Stimulated activated naive CD8-positive, alpha-beta T cell treated with anti-CD3 and anti-CD28 coated beads, Interleukin-15, amount 100 ng/mL, for 72 hours (primary cell): ENCODE measurements around the gene JPT1.

ENCODE experiments used
- ATAC-seq: fragments of 150-1000 bp; cut with Tn5 transposase; 2 replicates; pipeline ENCODE4 v1.10.0; 2021; ENCODE audit warnings: mild to moderate bottlenecking, moderate library complexity
- DNase-seq, 2 donors: peaks; one replicate each; pipeline ENCODE4 v3.0.0; 2021 to 2022
- H3K27ac Mint-ChIP-seq, 2 donors: one replicate each; pipeline ENCODE4 v1.8.0; 2022; ENCODE audit warnings: mild to moderate bottlenecking in 2 of 2, mixed read lengths in 2 of 2, moderate library complexity in 2 of 2
- H3K27me3 Mint-ChIP-seq: one replicate; pipeline ENCODE4 v1.8.0; 2022; ENCODE audit warnings: mixed read lengths
- H3K4me1 Mint-ChIP-seq: one replicate; pipeline ENCODE4 v1.8.0; 2022; ENCODE audit warnings: mild to moderate bottlenecking, mixed read lengths
- H3K4me3 Mint-ChIP-seq, 2 donors: one replicate each; pipeline ENCODE4 v1.8.0; 2022; ENCODE audit warnings: mild to moderate bottlenecking in 2 of 2, mixed read lengths in 2 of 2, moderate library complexity in 1 of 2
- H3K9me3 Mint-ChIP-seq, 2 donors: one replicate each; pipeline ENCODE4 v1.8.0; 2022; ENCODE audit warnings: mixed read lengths in 2 of 2

The JPT1 gene, protein sequence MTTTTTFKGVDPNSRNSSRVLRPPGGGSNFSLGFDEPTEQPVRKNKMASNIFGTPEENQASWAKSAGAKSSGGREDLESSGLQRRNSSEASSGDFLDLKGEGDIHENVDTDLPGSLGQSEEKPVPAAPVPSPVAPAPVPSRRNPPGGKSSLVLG

DNA sequence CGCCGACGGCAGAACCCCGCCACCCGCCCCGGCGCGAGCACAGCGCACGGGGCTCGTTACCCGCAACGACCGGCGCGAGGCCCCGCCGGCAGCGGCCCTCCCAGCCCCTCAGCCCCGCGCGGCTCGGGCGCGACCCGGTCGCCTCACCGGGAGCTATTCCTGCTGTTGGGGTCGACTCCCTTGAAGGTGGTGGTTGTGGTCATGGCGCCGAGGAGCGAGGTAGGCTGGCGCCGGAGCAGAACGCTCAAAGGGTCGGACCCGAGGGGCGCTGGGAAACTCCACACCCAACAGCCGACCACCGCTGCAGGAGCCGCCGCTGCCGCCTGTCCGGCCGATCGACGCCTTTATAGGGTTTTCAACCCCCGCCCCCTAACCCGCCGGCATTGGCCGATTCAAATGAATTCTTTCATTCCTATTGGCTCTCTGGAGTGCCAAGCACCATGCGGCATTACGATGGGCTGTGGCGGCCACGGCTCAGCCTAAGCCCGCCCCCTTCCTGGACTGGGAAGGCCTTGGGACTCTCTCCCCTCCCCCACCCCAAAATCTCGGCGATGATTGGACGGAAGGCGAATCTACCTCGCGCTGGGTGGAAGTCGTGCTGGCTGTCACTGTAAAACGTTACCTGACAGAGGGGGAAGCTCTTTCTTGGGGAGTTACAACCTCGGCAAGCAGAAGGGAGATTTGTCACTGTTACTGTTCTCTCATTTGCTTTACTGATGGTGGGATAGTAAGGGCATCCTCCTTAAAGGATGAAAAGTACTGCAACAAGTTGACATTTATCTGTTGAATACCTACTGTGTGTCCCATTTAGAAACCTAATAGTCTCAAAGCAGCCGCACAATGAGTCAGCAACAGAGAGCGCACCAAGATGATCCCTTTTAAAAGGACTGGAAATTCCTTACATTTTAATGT, at the start of gene JPT1:
JPT1 (minus strand) TSS at position 318 of the 912 bp plus-strand sequence; CDS start at position 203, 115 bp downstream.
- ATAC-seq (peak; percentile 98), DNase-seq (peak; percentile 96 to 98)
- H3K9me3 Mint-ChIP-seq, result no peaks in the 10 kb centered on the region
- H3K27me3 Mint-ChIP-seq, result no peaks in the 10 kb centered on the region
- peak within 1 kb of the TSS; percentile 90 to 99 for H3K27ac Mint-ChIP-seq
- H3K4me3 Mint-ChIP-seq, result peak within 1 kb of the TSS; percentile 93 to 96
- peaks cover 36% of the 10 kb centered on the region for H3K4me1 Mint-ChIP-seq

DNA sequence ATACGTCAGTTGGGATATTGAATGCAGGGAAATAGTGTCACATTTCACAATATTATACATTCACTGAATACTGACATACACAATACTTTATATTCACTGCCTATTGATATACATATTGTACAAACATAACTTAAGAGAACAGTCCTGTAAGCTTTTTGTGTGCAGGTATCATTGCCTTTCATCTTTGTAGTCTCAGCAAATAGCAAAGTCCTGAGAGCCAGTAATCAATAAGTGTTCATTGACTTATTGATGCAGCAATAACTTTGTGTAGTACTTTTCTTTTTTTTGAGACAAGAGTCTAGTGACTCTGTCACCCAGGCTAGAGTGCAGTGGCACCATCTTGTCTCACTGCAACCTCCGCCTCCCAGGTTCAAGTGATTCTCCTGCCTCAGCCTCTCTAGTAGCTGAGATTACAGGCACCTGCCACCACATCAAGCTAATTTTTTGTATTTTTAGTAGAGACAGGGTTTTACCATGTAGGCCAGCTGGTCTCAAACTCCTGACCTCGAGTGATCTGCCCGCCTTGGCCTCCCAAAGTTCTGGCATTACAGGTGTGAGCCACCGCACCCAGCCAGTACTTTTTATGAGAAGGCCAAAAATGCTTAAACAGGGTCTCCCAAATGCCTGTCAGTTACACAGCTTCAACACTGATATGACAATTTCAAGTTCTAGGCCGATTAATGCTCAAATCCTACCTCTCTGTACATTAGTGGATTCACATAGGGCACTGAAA, 45.7 kb upstream of the JPT1 start:
- H3K27ac Mint-ChIP-seq, result no peak overlapping the region

DNA sequence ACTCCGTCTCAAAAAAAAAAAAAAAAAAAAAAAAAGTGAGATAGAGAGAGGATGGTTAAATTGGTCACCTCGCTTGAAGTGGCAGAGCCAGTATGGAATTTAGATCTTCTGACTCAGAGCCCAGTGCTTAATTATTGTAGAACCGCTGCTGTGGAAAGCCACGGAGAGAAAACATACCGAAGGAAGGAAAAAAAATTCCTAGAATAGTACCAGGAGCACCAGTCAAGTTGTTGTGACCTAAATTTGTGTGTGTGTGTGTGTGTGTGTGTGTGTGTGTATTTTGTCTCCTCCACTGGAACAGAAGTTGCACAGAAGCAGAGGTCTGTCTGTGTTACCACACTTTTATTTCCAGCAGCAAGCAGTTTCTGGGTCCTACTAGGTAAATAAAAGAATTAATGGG, 40.6 kb upstream of the JPT1 start:
- no peaks in the 10 kb centered on the region for H3K9me3 Mint-ChIP-seq
- ATAC-seq (no peak), DNase-seq (no peak)
- no peaks in the 10 kb centered on the region for H3K27me3 Mint-ChIP-seq
- H3K27ac Mint-ChIP-seq, result peak overlapping the region; percentile 27 to 52
- H3K4me1 Mint-ChIP-seq, result no peaks in the 10 kb centered on the region
- no peak overlapping the region for H3K4me3 Mint-ChIP-seq

More for the DNA sequence above, 45.7 kb upstream of the JPT1 start:
- Mint-ChIP-seq H3K27me3 (no peaks in the 10 kb centered on the region), H3K4me3 (no peak overlapping the region), H3K9me3 (no peaks in the 10 kb centered on the region), H3K4me1 (peaks cover 16% of the 10 kb centered on the region)
- DNase-seq, result no peak
- no peak for ATAC-seq

DNA sequence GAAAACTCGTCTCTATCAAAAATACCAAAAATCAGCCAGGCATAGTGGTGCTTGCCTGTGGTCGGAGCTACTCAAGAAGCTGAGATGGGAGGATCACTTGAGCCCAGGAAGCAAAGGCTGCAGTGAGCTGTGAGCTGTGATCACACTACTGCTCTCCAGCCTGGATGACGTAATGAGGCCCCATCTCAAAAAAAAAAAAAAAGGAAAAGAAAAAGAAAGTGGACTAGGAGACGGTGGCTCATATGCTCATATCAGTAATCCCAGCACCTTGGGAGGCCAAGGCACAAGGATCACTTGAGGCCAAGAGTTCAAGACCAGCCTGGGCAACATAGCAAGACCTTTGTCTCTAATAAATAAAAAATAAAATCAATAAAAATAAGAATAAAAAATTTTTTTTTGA, 37.3 kb upstream of the JPT1 start:
- Mint-ChIP-seq H3K4me1 (peaks cover 13% of the 10 kb centered on the region), H3K27me3 (no peaks in the 10 kb centered on the region), H3K9me3 (no peaks in the 10 kb centered on the region), H3K27ac (no peak overlapping the region), H3K4me3 (no peak overlapping the region)
- ATAC-seq, result no peak
- no peak for DNase-seq

DNA sequence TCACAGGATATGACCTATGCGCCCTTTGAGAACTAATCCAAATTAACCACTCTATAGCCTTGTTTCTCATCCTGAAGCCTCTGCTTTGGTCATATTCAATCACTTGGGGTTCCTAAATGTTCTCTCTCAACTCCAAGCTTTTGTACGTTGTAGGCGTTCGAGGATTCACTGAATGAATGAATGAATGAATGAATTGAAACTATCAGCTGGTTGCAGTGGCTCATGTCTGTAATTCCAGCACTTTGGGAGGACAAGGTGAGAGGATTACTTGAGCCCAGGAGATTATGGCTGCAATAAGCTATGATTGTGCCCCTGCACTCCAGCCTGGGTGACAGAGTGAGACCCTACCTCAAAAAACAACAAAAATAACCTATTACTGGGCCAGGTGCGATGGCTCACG, 34.3 kb upstream of the JPT1 start:
- H3K9me3 Mint-ChIP-seq, result no peaks in the 10 kb centered on the region
- peaks cover 24% of the 10 kb centered on the region for H3K4me1 Mint-ChIP-seq
- H3K27ac Mint-ChIP-seq, result peak overlapping the region in 1 of 2 donors; percentile 19
- no peak for ATAC-seq
- H3K4me3 Mint-ChIP-seq, result peak overlapping the region in 1 of 2 donors; percentile 74
- H3K27me3 Mint-ChIP-seq, result no peaks in the 10 kb centered on the region
- DNase-seq, result no peak

DNA sequence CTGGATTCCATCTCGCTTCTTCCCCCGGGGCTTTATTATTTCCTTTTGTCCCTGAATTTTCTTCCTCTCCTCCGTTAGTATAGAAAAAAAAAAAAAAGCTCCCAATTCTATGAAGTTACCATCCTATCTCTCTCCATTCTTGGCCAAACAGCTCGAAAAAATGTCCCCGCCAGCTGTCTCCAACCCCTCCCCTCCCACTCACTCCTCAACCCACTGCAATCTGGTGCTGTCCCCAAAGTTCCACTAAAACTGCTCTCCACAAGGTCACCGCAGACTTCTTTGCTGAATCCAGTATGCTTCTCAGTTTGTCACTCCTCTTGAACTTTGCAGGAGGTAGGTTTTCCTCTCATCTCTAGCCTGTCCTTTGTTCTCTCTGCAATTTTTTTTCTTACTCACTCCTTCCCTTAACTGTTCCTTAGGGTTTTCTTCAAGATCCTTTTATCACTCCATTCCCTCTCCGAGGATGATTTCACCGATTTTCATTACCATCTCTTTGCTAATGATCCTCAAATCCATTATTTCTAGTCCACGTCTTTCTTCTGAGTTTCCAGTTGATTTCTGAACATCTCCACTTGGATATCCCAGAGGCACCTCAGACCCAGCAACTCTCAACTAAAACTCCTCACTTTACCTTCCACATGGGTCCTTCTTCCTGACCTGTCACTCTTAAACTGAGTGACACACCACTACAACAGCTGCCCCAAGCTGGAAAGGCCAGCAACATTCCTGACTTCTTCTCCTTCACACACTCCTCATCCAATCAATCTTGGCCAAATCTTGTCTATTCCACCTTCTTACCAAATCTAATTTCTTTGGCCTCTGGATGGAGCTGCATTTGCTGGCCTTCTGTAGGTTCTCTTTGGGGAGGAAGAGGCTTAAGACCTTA, 29.9 kb upstream of the JPT1 start:
- no peaks in the 10 kb centered on the region for H3K27me3 Mint-ChIP-seq
- H3K4me3 Mint-ChIP-seq, result peak overlapping the region; percentile 83 to 94
- ATAC-seq (no peak), DNase-seq (no peak)
- no peaks in the 10 kb centered on the region for H3K9me3 Mint-ChIP-seq
- peaks cover 42% of the 10 kb centered on the region for H3K4me1 Mint-ChIP-seq
- peak overlapping the region; percentile 80 to 81 for H3K27ac Mint-ChIP-seq

DNA sequence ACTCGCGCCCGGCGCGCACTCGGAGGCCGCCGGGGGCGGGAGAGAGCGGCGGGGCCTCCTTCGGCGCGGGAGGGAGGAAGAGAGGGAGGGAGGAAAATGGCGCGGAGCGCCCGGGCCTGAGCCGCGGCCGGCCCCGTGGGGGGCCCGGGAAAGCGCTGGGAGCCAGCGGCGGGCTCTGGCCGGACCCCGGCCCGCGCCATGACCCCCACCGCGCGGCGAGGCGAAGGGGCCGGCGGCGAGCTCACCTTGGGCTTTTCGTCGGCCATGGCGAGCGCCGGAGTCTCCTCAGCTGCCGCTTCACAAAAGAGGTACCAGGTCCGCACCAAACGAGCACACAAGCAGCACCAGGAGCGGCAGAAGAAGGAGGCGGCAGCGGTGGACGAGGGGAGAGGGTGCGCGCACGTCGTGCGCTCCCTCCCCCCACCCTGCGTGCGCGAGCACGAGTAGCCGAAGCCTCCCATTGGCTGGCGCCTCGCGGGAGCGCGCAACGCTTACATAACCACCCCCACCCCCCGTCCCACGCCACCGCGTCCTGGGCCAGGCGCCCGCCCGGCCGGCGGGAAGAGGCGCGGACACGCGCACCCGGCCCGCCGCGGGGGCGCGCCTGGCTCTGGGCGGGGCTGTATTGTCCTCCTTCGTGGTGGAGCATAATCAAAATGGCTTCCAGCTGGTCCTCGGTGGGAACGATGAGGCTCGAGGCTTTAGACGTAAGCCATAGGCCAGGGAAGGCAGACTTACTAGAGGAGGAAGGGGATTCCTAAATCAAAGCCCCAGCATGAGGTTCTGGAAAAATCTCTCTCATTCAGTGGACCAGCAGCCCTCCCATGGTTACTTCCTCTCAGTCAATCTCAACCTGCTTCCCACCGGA, 28.5 kb upstream of the JPT1 start, which contains the start of gene SUMO2:
SUMO2 (minus strand) TSS at position 391 of the 868 bp plus-strand sequence; CDS start at position 266, 125 bp downstream.
- no peaks in the 10 kb centered on the region for H3K9me3 Mint-ChIP-seq
- ATAC-seq, result peak; percentile 87
- DNase-seq, result peak; percentile 94 to 95
- no peaks in the 10 kb centered on the region for H3K27me3 Mint-ChIP-seq
- H3K4me1 Mint-ChIP-seq, result peaks cover 44% of the 10 kb centered on the region
- peak within 1 kb of the TSS; percentile 98 to 99 for H3K27ac Mint-ChIP-seq
- peak within 1 kb of the TSS; percentile 89 to 94 for H3K4me3 Mint-ChIP-seq

DNA sequence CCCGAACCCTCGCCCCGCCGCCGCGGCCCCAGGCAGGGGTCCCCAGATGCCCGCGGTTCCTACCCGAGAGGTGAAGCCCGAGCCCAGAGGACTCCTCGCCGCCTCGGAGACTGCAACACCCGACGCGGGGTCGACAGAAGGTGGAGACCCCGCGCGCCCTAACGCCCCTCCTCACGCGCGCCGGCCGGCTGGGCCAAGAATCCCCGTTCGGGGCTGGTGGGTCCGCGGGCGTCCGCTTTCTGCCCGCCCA, 27.9 kb upstream of the JPT1 start:
- Mint-ChIP-seq H3K4me1 (peaks cover 44% of the 10 kb centered on the region), H3K4me3 (peak overlapping the region; percentile 89 to 94), H3K9me3 (no peaks in the 10 kb centered on the region), H3K27me3 (no peaks in the 10 kb centered on the region), H3K27ac (peak overlapping the region; percentile 83 to 85)
- DNase-seq (no peak), ATAC-seq (peak; percentile 14)

DNA sequence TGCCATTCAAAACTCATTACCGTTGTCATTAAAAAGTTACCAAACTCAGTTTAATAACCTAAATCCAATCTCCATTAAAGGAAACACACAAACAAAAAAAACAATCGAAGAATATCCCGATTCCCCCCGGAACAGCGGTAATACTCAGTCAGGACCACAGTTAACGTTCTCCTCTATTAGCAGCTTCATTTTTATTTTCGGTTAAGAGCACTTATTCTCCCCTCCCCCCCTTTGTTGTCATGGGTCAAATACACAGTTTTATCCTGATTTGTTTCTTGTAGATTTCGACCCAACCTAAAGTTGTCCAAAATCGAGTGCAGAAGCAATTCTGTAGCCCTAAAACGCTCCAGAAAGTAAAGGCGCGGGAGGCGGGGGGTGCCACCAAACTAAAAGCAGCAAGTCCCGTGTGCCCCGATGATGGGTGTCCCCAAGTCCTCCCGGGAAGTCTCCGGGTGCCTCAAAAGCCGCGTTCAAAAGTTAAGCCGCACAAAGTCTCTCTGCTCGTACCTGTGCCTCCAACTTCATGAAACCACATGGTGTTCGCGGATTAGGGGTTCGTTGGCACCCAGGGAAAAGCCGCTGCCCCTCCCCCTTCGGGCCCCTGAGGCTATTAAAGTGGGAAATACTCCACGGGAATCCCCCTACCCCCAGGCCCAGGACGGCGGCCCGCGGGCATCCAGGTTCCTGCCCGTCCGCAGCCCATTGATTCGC, 27.5 kb upstream of the JPT1 start:
- peak; percentile 15 for ATAC-seq
- peak overlapping the region; percentile 89 to 94 for H3K4me3 Mint-ChIP-seq
- H3K27ac Mint-ChIP-seq, result peak overlapping the region; percentile 83 to 85
- no peaks in the 10 kb centered on the region for H3K9me3 Mint-ChIP-seq
- no peaks in the 10 kb centered on the region for H3K27me3 Mint-ChIP-seq
- H3K4me1 Mint-ChIP-seq, result peaks cover 45% of the 10 kb centered on the region
- DNase-seq, result peak; percentile 36 to 40

DNA sequence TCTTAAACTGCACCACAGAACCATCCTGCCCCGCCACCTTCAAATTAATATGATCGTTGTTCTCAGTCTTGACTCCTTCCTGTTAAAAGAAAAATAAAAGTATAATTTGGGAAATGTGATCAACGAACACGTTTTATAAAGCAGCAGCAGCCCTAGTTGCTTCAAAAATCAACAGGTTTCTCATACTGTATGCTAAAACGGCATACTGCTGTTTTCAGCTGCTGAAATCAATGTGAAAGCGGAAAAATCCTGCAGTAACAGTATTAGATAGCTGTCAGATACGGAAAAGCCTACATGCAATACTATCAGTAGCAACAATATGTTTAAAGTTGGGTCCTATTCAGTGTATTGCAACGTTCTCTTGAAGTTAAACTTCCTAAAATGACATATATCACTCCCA, 26.8 kb upstream of the JPT1 start:
- no peak for ATAC-seq
- no peaks in the 10 kb centered on the region for H3K27me3 Mint-ChIP-seq
- H3K4me1 Mint-ChIP-seq, result peaks cover 50% of the 10 kb centered on the region

DNA sequence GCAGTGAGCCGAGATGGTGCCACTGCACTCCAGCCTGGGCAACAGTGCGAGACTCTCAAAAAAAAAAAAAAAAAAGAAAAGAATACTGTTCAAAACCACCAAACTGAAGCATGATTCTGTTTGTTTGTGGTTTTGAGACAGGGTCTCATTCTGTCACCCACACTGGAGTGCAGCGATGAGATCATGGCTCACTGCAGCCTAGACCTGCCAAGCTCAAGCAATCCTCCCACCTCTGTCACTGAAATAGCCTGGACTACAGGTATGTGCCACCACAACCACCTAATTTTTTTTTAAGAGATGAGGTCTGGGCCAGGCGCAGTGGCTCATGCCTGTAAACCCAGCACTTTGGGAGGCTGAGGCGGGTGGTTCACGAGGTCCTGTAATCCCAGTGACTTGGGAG, 24.1 kb upstream of the JPT1 start:
- H3K4me1 Mint-ChIP-seq, result peaks cover 43% of the 10 kb centered on the region
- H3K4me3 Mint-ChIP-seq, result no peak overlapping the region
- ATAC-seq (no peak), DNase-seq (no peak)
- peak overlapping the region in 1 of 2 donors; percentile 82 for H3K27ac Mint-ChIP-seq
- no peaks in the 10 kb centered on the region for H3K9me3 Mint-ChIP-seq
- no peaks in the 10 kb centered on the region for H3K27me3 Mint-ChIP-seq

More for the DNA sequence above, 26.8 kb upstream of the JPT1 start:
- Mint-ChIP-seq H3K27ac (peak overlapping the region; percentile 80 to 88), H3K4me3 (peak overlapping the region; percentile 89 to 94), H3K9me3 (no peaks in the 10 kb centered on the region)
- DNase-seq, result no peak

DNA sequence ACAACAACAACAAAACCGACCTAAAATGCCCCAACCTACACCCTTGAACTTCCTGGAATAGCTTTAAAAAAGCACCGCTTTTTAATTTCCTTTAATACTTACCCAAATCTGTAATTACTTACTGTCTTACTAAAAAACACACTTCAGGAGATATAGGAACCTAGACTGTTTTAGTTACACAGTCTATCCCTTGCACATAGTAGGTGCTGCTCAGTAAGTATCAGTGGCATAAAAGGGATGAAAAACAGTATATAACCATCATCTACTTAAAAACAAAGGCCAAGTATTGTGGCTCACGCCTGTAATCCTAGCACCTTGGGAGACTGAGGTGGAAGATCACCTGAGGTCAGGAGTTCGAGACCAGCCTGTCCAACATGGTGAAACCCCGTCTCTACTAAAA, 22.3 kb upstream of the JPT1 start:
- peak overlapping the region in 1 of 2 donors; percentile 74 for H3K27ac Mint-ChIP-seq

DNA sequence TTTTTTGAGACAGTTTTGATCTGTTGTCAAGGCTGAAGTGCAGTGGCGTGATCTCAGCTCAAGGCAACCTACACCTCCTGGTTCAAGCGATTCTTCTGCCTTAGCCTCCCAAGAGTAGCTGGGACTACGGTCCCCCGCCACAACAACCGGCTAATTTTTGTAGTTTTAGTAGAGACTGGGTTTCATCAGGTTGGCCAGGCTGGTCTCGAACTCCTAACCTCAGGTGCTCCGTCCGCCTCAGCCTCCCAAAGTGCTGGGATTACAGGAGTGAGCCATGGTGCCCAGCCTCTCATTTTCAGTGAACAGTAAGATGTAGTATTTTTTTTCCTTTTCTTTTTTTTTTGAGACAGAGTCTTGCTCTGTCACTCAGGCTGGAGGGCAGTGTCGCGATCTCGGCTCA, 20.7 kb upstream of the JPT1 start:
- DNase-seq, result no peak
- peaks cover 39% of the 10 kb centered on the region for H3K4me1 Mint-ChIP-seq
- H3K4me3 Mint-ChIP-seq, result no peak overlapping the region
- no peaks in the 10 kb centered on the region for H3K9me3 Mint-ChIP-seq
- ATAC-seq, result no peak
- H3K27me3 Mint-ChIP-seq, result no peaks in the 10 kb centered on the region
- H3K27ac Mint-ChIP-seq, result no peak overlapping the region

More for the DNA sequence above, 22.3 kb upstream of the JPT1 start:
- no peak for ATAC-seq
- Mint-ChIP-seq H3K9me3 (no peaks in the 10 kb centered on the region), H3K27me3 (no peaks in the 10 kb centered on the region), H3K4me1 (peaks cover 53% of the 10 kb centered on the region), H3K4me3 (no peak overlapping the region)
- DNase-seq, result no peak

DNA sequence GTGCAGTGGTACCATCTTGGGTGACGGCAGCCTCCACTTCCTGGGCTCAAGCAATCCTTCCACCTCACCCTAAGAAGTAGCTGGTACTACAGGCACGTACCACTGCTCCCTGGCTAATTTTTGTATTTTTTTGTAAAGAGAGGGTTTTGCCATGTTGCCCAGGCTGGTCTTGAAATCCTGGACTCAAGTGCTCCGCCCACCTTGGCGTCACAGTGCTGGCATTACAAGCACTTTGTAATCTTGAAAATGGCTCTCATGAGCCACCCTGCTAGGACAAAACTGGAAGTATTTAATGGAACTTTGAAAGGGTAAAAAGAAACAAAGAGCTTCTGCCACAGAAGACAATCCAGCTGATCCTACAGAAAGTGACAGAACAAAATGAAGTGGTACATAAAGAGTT, 19.2 kb upstream of the JPT1 start:
- no peaks in the 10 kb centered on the region for H3K27me3 Mint-ChIP-seq
- H3K27ac Mint-ChIP-seq, result no peak overlapping the region
- ATAC-seq (no peak), DNase-seq (no peak)
- peaks cover 28% of the 10 kb centered on the region for H3K4me1 Mint-ChIP-seq
- H3K4me3 Mint-ChIP-seq, result no peak overlapping the region
- no peaks in the 10 kb centered on the region for H3K9me3 Mint-ChIP-seq
